ENCODE data around the gene TCTN1. TPM values are rescaled to one million over a fixed set of nuclear protein-coding genes. Genes with fewer than 3 reads are reported as not detected.
A peak's percentile ranks its signal among the peaks of the same experiment; 100 is the strongest.
"Not testable (repeated sequence)": the region's sequence is repeated elsewhere in the genome, so short reads cannot be mapped to it uniquely, and the experiment has no call there.

The TCTN1 gene
- total RNA-seq, 1 donor from 2014 or later: 29.5 TPM

GRCh38 chr12:110581931-110582275, 32.0 kb upstream of the TCTN1 start:
- ChIA-PET POLR2A (interaction anchor here (0.6 to 4.5 kb wide), 4 partner anchors 9 to 132 kb away, joined by 4 to 50 read pairs (median 8); partner anchors contain the start of gene ARPC3), CTCF (interaction anchor here (1.0 to 1.2 kb wide), 3 partner anchors 19 to 132 kb away, joined by 3 read pairs; partner anchors contain the start of gene ARPC3)
- Mint-ChIP-seq H3K27me3 (no peaks in the 10 kb centered on the region), H3K9me3 (no peaks in the 10 kb centered on the region), H3K27ac (peak overlapping the region; percentile 84), H3K4me3 (peak overlapping the region; percentile 90), H3K36me3 (ENCODE audit: low read depth) (peaks cover 13% of the 10 kb centered on the region), H3K4me1 (peaks cover 75% of the 10 kb centered on the region)
- TF ChIP-seq CTCF (IDR thresholded peaks at IDR 0.05): no peak
- DNase-seq (no peak), ATAC-seq (ENCODE audit: low read depth) (no peak)
- intact Hi-C loops (cut with micrococcal nuclease): loop anchor here (1.0 to 2.0 kb wide), 2 partner anchors 19 to 29 kb away; no protein-coding TSS in a partner anchor

GRCh38 chr12:110582276-110583136, 31.4 kb upstream of the TCTN1 start:
- CTCF ChIA-PET: interaction anchor here (1.2 kb wide), 1 partner anchor 133 kb away, joined by 3 read pairs; the partner anchor contains the start of gene ARPC3

GRCh38 chr12:110583137-110584059, 30.5 kb upstream of the TCTN1 start, which contains the start of gene PPTC7:
TSS of gene PPTC7 (minus strand) at chr12:110583318. CDS start at chr12:110583031, 287 bp downstream.
- Mint-ChIP-seq H3K36me3 (ENCODE audit: low read depth) (peaks cover 13% of the 10 kb centered on the region), H3K4me3 (peak within 1 kb of the TSS; percentile 90), H3K27ac (peak within 1 kb of the TSS; percentile 87), H3K4me1 (peaks cover 70% of the 10 kb centered on the region), H3K9me3 (no peaks in the 10 kb centered on the region), H3K27me3 (no peaks in the 10 kb centered on the region)
- ATAC-seq (ENCODE audit: low read depth): peak; percentile 93
- CTCF ChIA-PET: no interaction called here
- TF ChIP-seq CTCF (IDR thresholded peaks at IDR 0.05): no peak
- POLR2A ChIA-PET: interaction anchor here (1.4 kb wide), 1 partner anchor 115 kb away, joined by 3 read pairs; the partner anchor contains the start of genes FAM216A and GPN3
- peak; percentile 85 for DNase-seq
- intact Hi-C loops (cut with micrococcal nuclease): loop anchor here (1.0 to 2.0 kb wide), 6 partner anchors 8 to 115 kb away; partner anchors contain the start of genes FAM216A, GPN3, RAD9B and VPS29

More at GRCh38 chr12:110582276-110583136, 31.4 kb upstream of the TCTN1 start:
- Mint-ChIP-seq H3K36me3 (ENCODE audit: low read depth) (peaks cover 13% of the 10 kb centered on the region), H3K27me3 (no peaks in the 10 kb centered on the region), H3K4me3 (peak overlapping the region; percentile 90), H3K4me1 (peaks cover 74% of the 10 kb centered on the region), H3K9me3 (no peaks in the 10 kb centered on the region), H3K27ac (peak overlapping the region; percentile 84)
- ATAC-seq (ENCODE audit: low read depth) (peak; percentile 46), DNase-seq (peak; percentile 77)
- intact Hi-C loops (cut with micrococcal nuclease): loop anchor here (1.0 to 2.0 kb wide), 7 partner anchors 9 to 114 kb away; partner anchors contain the start of genes FAM216A, GPN3, RAD9B and VPS29
- POLR2A ChIA-PET: interaction anchor here (0.6 to 4.5 kb wide), 3 partner anchors 20 to 133 kb away, joined by 4 to 50 read pairs (median 5); partner anchors contain the start of gene ARPC3
- TF ChIP-seq CTCF (IDR thresholded peaks at IDR 0.05): no peak

- peaks cover 68% of the 10 kb centered on the region for H3K4me1 Mint-ChIP-seq
- H3K4me3 Mint-ChIP-seq: peak overlapping the region; percentile 48
- ATAC-seq (ENCODE audit: low read depth) (no peak), DNase-seq (no peak)
- CTCF ChIA-PET: interaction anchor here (1.6 kb wide), 1 partner anchor 15 kb away, joined by 7 read pairs; no protein-coding TSS in a partner anchor
- H3K36me3 Mint-ChIP-seq (ENCODE audit: low read depth): peaks cover 13% of the 10 kb centered on the region
- no peak for TF ChIP-seq CTCF (IDR thresholded peaks at IDR 0.05)
- POLR2A ChIA-PET: interaction anchor here (0.6 to 2.0 kb wide), 7 partner anchors 15 to 1744 kb away, joined by 3 to 10 read pairs (median 3); partner anchors contain the start of genes ARPC3, FAM216A, GPN3 and RAD9B
- no peaks in the 10 kb centered on the region for H3K9me3 Mint-ChIP-seq
- no peaks in the 10 kb centered on the region for H3K27me3 Mint-ChIP-seq
- H3K27ac Mint-ChIP-seq: peak overlapping the region; percentile 69
- intact Hi-C loops (cut with micrococcal nuclease): no loop called here
These were observed 28.6 kb upstream of the TCTN1 start for GRCh38 chr12:110585231-110585799.

GRCh38 chr12:110587102-110587501, 26.8 kb upstream of the TCTN1 start:
- H3K36me3 Mint-ChIP-seq (ENCODE audit: low read depth); H3K27me3 Mint-ChIP-seq; H3K4me3 Mint-ChIP-seq; H3K9me3 Mint-ChIP-seq; DNase-seq; intact Hi-C loops (cut with micrococcal nuclease); ATAC-seq (ENCODE audit: low read depth): not testable (repeated sequence)
- ChIA-PET CTCF (interaction anchor here (1.3 kb wide), 1 partner anchor 13 kb away, joined by 8 read pairs; no protein-coding TSS in a partner anchor), POLR2A (interaction anchor here (1.5 kb wide), 1 partner anchor 24 kb away, joined by 3 read pairs; no protein-coding TSS in a partner anchor)
- H3K27ac Mint-ChIP-seq: peak overlapping the region; percentile 31
- H3K4me1 Mint-ChIP-seq: peaks cover 70% of the 10 kb centered on the region
